ENCODE measurements around the gene NINJ2. TPM values are rescaled to one million over a fixed set of nuclear protein-coding genes. Genes with fewer than 3 reads are reported as not detected.

The NINJ2 gene
- total and polyA plus RNA-seq, 4 donors, result 5.8 to 28.4 (median 14.3) TPM

- Histone ChIP-seq H3K4me1 (ENCODE audit: control insufficient read depth in 5 of 5, insufficient read depth in 5 of 5, low read length in 5 of 5) (peaks cover 0 to 27% (median 5%) of the 10 kb centered on the region in 5 donors), H3K27me3 (ENCODE audit: control insufficient read depth in 3 of 3, insufficient read depth in 3 of 3, low read length in 2 of 3) (no peaks in the 10 kb centered on the region), H3K4me3 (peak overlapping the region; percentile 53), H3K27ac (ENCODE audit: low read depth in 1 of 2, low read length in 1 of 2) (peak overlapping the region; percentile 91 to 95), H3K9ac (ENCODE audit: insufficient read depth in 1 of 2, low read length in 2 of 2) (peak overlapping the region in 1 of 2 donors; percentile 16), H3K36me3 (ENCODE audit: control insufficient read depth in 4 of 4, insufficient read depth in 4 of 4, low read length in 4 of 4) (peaks cover 0 to 3% (median 0%) of the 10 kb centered on the region in 4 donors), H3K9me3 (ENCODE audit: control insufficient read depth in 4 of 4, insufficient read depth in 3 of 4, low read length in 3 of 4) (no peaks in the 10 kb centered on the region)
- DNase-seq, result peak; percentile 90 to 91 (median 90)
- WGBS, 2 donors, result 2 to 3% methylated on average over 42 to 44 of the region's 44 CpGs
- TF ChIP-seq CTCF (IDR thresholded peaks at IDR 0.05; ENCODE audit: control extremely low read depth, extremely low read depth), result peak; percentile 92
- peak; percentile 90 for ATAC-seq (ENCODE audit: insufficient read depth, low FRiP score)
Observed at GRCh38 chr12:569803-570434, 93.3 kb downstream of the NINJ2 start.

- Histone ChIP-seq H3K9ac (ENCODE audit: insufficient read depth in 1 of 2, low read length in 2 of 2) (peak overlapping the region in 1 of 2 donors; percentile 20), H3K27ac (ENCODE audit: low read depth in 1 of 2, low read length in 1 of 2) (no peak overlapping the region)
Observed at GRCh38 chr12:569091-569676, 94.1 kb downstream of the NINJ2 start.

GRCh38 chr12:568486-568885 is 94.8 kb downstream of the NINJ2 start:
- Histone ChIP-seq H3K27ac (ENCODE audit: low read depth in 1 of 2, low read length in 1 of 2) (no peak overlapping the region), H3K36me3 (ENCODE audit: control insufficient read depth in 4 of 4, insufficient read depth in 4 of 4, low read length in 4 of 4) (peaks cover 0 to 3% (median 0%) of the 10 kb centered on the region in 4 donors), H3K4me3 (no peak overlapping the region), H3K9me3 (ENCODE audit: control insufficient read depth in 4 of 4, insufficient read depth in 3 of 4, low read length in 3 of 4) (no peaks in the 10 kb centered on the region), H3K9ac (ENCODE audit: insufficient read depth in 1 of 2, low read length in 2 of 2) (no peak overlapping the region), H3K4me1 (ENCODE audit: control insufficient read depth in 5 of 5, insufficient read depth in 5 of 5, low read length in 5 of 5) (peaks cover 0 to 27% (median 5%) of the 10 kb centered on the region in 5 donors), H3K27me3 (ENCODE audit: control insufficient read depth in 3 of 3, insufficient read depth in 3 of 3, low read length in 2 of 3) (no peaks in the 10 kb centered on the region)
- 83 to 92% methylated on average over 6 of the region's 6 CpGs for WGBS, 2 donors
- no peak for TF ChIP-seq CTCF (IDR thresholded peaks at IDR 0.05; ENCODE audit: control extremely low read depth, extremely low read depth)
- DNase-seq (no peak), ATAC-seq (ENCODE audit: insufficient read depth, low FRiP score) (no peak)

More at GRCh38 chr12:569091-569676, 94.1 kb downstream of the NINJ2 start:
- Histone ChIP-seq H3K9me3 (ENCODE audit: control insufficient read depth in 4 of 4, insufficient read depth in 3 of 4, low read length in 3 of 4) (no peaks in the 10 kb centered on the region), H3K36me3 (ENCODE audit: control insufficient read depth in 4 of 4, insufficient read depth in 4 of 4, low read length in 4 of 4) (peaks cover 0 to 3% (median 0%) of the 10 kb centered on the region in 4 donors), H3K27me3 (ENCODE audit: control insufficient read depth in 3 of 3, insufficient read depth in 3 of 3, low read length in 2 of 3) (no peaks in the 10 kb centered on the region), H3K4me1 (ENCODE audit: control insufficient read depth in 5 of 5, insufficient read depth in 5 of 5, low read length in 5 of 5) (peaks cover 0 to 27% (median 5%) of the 10 kb centered on the region in 5 donors), H3K4me3 (no peak overlapping the region)
- ATAC-seq (ENCODE audit: insufficient read depth, low FRiP score), result no peak
- WGBS, 2 donors, result 83 to 87% methylated on average over 6 of the region's 6 CpGs
- no peak for TF ChIP-seq CTCF (IDR thresholded peaks at IDR 0.05; ENCODE audit: control extremely low read depth, extremely low read depth)
- no peak for DNase-seq

All from lung (tissue), 12 donors.